ENCODE measurements around the gene PBRM1.

The PBRM1 gene

DNA sequence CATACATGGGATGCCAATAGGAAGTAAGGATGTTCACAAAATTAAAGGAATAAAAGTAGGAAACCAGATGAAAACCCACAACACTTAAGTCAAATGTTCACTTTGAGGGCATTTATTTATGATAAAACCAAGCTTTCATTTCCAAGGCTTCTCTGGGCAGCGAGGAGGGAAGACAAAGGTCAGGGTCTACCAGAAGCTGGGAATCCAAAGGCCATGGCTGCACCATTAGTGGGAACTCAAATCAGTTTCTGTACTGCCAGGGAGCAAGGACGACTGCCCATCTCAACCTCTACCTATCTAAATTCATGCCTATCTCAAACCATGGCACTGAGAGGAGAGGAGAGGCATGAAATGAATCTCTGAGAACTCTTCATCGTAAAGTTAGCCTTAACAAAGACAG lies 22.6 kb downstream of the PBRM1 start:
- peak; percentile 14 for DNase-seq

DNA sequence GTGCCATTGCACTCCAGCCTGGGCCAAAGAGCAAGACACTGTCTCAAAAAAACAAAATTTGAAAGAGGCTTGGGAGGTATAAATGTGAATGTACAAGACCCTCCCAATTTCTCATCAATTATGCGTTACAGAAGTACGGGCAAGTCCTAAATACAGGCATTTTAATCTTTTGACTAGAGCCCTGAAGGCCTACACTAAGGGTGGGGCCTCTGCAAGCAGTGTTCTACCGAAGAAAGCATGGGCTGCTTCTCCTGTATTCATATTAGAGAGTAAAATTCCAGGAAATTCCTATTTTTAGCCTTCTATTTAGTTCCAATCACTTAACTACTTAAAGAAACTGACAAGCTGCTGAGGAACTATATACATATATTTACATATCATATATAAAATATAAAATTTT lies 25.7 kb downstream of the PBRM1 start:
- no peak for DNase-seq

DNA sequence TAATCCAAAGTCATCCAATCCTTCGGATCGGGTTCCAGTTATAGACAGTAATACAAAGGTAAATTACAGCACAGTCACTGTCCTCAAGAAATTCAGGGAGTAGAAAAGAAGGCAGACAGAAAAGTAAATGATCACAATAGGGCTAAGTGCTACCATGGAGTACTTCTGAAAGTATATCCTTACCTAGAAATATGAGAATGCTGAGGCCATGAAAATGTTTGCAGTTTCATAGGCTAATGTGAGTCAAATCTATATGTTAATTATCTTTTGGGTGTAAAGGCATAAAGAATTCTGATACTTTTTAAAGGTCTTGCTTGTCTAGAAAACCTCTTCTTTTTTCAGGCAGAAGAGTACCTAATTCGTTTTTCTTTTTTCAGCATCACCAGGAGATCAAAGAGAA lies 29.8 kb downstream of the PBRM1 start:
- DNase-seq: no peak

DNA sequence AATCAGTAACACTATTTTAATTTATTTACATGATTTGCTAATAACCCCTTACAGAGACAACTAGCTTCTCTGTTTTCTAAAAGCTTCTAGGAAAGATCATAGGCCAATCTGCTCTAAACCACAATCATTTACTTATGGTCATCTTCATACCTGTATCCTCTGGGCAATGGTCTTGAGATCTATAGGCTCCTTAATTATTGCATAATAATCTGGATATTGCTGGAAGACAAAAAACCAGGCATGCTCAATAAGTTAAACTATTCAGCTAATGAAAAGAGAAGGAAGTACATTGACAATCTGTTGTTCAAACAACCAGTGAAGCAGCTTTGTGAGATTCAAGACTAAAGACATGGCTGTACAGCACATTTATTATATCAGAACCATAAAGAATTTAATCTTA lies 34.1 kb downstream of the PBRM1 start:
- no peak for DNase-seq

GRCh38 chr3:52650439-52650838 lies 35.3 kb downstream of the PBRM1 start:
- DNase-seq: peak; percentile 8

DNA sequence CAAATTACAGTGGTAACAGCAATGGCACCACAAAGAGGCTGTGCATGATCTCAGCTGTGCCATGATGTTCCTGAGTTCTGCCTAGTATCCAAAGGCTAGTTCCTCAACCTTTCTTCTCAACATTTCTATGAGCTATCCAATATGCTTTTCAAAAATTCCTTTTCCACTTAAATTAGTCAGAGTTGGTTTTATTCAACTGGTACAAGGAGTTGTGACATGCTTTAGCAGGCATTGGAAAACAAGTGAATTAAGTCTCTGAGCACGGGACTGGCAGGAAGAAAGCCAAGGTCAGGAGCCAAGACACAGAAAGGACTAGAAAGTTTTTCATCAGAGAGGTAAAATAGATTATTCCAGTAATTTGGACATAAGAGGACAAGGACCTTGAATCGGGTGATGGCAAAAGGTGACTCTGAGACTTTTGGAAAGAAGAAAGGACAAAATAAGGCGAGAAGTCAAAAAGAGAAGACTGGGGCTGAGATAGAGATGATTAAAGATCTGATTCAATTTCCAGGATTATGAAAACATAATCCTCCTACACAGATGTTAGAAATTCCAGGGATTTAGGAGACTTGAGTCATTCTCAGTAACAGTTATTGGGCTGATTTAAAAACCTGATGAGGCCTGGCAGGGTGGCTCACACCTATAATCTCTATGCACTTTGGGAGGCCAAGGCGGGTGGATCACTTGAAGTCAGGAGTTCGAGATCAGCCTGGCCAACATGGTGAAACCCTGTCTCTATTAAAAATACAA lies 36.1 kb downstream of the PBRM1 start:
- DNase-seq: no peak

DNA sequence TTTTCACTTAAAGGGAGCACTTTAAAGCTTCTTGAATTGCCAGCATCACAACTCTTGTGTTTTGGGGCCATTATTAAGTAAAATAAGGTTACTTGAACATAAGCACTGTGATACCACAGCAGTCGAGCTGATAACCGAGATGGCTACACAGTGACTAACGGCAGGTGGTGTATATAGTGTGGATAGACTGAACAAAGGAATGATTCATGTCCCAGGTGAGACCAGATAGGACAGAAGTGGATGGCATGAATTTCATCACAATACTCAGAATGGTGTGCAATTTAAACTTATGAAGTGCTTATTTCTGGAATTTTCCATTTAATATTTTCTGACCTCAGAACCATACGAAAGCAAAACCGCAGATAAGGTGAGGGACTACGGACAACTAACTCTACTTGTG lies 40.2 kb downstream of the PBRM1 start:
- no peak for DNase-seq

- no peak for DNase-seq
These were observed 49.0 kb downstream of the PBRM1 start for GRCh38 chr3:52636673-52637072.

- DNase-seq: no peak
These were observed 51.9 kb downstream of the PBRM1 start for GRCh38 chr3:52633786-52634185.

- no peak for DNase-seq
These were observed 60.7 kb downstream of the PBRM1 start for GRCh38 chr3:52625041-52625440.

DNA sequence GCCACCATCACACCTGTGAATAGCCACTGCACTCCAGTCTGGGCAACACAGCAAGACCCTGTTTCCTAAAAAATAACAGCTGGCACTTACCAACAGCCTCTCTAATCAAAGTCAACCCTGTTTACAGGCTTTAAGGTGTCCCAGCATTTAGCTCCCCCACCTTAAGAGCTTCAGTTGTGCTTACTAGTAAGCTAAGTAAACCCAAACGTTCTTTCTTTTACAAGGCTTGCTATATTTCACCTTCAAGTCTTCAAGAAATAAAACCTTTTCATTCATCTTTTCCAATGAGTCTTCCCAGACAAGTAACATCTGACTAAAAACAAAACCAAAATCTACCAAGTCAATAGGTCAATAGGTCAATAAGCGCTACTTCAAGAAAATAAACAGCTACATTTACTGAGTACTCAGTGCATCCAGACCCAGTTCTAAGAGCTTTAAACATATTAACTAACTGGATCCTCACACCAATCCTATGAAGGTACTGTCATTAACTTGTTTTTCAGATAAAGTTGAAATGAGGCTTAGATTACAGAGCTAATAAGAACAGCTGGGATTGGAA lies 62.4 kb downstream of the PBRM1 start:
- DNase-seq: peak; percentile 5

DNA sequence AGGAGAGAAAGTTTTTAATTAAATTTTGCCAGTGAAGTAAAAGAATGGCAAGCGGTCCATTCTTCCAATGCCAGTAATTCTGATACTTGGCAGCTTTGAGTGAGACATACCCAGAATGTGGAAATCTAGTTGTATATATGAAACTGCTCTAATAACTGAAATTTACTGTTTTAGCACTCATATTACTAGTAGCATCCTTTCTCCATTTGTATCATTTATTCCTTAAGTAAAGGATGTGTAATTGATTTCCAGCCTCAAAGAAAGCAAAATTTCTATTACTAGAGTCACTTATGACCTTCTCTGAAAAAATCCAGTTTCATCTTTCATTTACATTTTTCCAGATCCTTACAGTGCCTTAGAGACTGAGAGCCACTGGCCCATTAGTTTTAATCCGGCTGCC lies 65.1 kb downstream of the PBRM1 start:
- peak; percentile 23 for DNase-seq

DNA sequence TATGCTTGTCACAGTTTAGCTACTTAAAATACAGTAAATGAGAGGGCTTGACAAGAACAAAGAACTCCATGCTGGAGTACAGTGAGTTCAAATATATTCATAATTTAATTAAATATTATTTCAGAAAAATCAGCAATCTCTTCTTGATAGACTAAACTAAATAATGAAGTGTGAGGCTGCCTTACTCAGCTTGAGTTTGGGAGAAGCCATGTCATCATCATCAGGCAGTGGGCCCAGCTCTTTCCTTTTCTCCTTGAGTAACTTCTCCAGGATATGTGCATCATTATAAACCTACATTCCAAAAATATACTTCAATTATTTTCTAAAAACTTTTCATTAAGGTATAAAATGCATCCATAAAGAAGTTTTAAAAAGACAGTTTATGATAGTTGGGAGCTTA lies 70.5 kb downstream of the PBRM1 start:
- no peak for DNase-seq

GRCh38 chr3:52614689-52615088 lies 71.0 kb downstream of the PBRM1 start:
- no peak for DNase-seq

GRCh38 chr3:52609316-52609815 lies 76.3 kb downstream of the PBRM1 start:
- DNase-seq: no peak

GRCh38 chr3:52608337-52608736 lies 77.4 kb downstream of the PBRM1 start:
- DNase-seq: no peak

DNA sequence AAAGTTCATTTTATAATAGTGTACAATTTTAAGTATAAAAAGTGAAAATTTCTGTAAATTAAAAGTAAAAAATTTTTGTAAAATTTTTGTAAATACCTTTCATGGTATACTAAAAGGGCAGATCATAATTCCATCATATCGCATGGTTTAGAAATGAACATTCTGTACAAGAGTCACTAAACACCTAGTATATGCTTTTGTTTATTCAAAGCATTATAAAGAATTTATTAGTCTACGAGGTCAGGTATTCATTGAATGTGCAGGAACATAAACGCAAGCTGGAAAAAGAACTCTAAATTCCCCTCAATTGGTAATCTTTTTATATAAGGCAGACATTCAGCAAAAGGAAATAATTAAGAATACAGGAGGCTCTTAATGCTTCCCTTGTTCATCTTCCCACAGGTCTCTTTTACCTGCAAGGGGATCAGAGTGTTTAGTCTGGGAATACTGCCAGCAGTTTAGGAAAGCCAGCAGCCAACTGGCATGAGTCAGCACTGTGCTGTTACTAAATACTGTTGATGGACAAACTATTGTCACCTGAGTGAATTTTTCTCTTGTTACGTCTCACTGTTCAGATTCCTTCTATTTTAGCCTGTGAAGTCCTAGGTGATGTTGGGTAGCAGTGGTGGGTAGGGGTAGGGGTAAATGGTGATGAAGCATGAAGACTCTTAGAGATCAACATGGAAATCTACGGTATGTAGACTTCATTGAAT lies 79.2 kb downstream of the PBRM1 start:
- no peak for DNase-seq

DNA sequence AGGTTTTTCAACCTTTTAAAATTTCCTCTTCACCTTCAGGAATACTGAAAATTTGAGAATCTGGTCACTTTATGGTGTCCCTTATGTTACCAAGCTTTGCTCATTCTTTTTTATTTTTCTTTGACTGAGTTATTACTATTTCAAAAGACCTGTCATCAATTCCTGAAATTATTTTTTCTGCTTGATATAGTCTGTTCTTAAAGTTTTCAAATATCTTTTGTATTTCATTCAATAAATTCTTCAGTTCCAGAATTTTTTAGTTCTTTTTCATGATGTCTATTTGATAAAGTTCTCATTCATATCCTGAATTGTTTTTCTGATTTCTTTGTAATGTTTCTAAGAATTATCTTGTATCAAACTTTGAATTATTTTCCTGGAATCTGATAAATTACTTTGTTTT lies 85.5 kb downstream of the PBRM1 start:
- no peak for DNase-seq

- DNase-seq: no peak
These were observed 89.0 kb downstream of the PBRM1 start for GRCh38 chr3:52596658-52597265.

DNA sequence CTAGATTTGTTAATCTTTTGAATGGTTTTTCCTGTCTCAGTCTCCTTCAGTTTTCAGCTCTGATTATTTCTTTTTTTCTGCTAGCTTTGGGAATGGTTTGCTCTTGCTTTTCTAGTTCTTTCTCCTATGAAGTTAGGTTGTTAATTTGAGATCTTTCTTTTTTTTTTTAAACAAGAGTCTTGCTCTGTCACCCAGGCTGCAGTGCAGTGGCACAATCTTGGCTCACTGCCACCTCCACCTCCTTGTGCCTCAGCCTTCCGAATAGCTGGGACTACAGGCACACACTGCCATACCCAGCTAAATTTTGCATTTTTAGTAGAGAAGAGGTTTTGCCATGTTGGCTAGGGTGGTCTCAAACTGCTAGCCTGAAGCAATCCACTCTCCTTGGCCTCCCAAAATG lies 92.6 kb downstream of the PBRM1 start:
- DNase-seq: no peak

DNA sequence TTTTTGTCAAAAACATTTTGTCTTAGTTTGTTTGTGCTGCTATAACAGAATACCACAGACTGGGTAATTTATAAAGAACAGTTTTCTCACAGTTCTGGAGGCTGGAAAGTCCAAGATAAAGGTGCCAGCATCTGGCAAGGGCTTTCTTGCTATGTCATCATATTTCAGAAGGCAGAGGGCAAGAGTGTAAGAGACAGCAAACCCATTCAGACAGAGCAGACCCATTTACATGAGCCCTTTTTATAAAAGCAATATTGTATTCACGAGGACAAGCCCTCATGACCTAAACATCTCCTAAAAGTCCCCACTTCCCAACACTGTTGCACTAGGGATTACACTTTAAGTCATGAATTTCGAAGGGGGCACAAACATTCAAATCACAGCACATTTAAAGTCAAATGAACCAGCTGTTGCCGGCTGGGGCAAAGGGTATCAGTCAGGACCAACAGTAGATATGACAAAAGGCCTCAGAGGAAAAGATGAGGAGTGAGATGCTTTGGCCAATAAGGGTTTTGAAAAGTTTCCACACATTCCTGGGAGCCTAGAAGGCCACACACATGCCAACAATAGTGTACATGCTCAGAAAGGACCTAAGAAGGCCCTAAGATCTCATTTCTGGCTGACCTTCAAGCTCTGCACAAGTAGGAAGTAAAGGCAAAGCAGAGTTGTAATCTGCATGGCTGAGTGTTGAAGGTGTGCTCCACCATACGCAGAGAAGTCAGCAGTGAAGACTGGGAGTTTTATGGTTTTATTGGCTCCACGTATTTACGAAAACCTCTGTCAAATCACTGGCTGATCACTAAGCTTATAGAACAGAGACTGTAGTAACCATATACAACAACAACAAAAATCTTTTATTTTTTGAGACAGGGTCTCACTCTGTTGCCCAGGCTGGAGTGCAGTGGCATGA lies 111.4 kb downstream of the PBRM1 start:
- DNase-seq: no peak

DNA sequence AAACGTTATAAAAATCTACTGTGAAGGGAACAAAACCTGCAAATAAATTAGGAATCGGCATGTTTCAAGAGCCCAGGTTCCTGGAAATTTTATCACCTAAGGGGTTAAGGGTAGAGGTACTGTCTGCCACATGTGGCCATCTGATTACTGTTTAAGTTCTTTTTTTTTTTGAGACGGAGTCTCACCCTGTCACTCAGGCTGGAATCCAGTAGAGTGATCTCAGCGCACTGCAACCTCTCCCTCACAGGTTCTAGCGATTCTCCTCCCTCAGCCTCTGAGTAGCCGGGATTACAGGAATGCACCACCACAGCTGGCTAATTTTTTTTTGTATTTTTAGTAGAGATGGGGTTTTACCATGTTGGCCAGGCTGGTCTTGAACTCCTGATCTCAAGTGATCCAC lies 113.5 kb downstream of the PBRM1 start:
- no peak for DNase-seq

- DNase-seq: no peak
These were observed 115.6 kb downstream of the PBRM1 start for GRCh38 chr3:52570076-52570475.

Data from activated CD4-positive, alpha-beta T cell treated with anti-CD3 and anti-CD28 coated beads, Interleukin-2, amount 50 U/mL, for 16 hours (primary cell).